Loucy (cell line): ENCODE data around the gene DRD5.

Experiments used
- EZH2phosphoT487 ChIP-seq: fragments of 200-600 bp; IDR thresholded peaks from 2 replicates; pipeline ENCODE4 v1.6.1; 2018; ENCODE audit warnings: antibody characterized with exemption, mild to moderate bottlenecking, moderate library complexity, borderline replicate concordance
- TF ChIP-seq, protein P1 (sequence below): fragments of 200-600 bp; sonication (generic); conservative IDR thresholded peaks from 2 replicates; pipeline ENCODE4 v1.5.1; 2014; ENCODE audit warnings: mild to moderate bottlenecking, antibody characterized with exemption, low read length

DNA sequence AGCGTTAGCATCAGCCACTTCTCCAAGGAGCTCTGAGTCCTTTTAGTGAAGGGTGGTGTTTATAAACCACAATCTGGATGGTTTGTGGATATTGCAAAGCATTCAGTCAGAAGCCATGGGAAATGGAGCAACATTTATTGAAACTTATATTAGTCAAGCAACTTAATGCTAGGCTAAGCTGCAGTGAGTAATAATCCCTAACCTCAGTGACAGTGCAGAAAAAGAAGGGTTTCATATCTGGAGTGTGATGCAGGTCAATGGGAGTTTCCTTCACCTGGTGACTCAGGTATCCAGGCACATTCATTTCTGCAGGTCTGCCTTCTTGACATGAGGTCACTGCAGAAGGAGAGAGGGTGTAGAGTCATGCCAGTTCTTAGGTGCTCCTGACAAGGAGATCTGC is 10.4 kb upstream of the DRD5 start:
- TF ChIP-seq, protein P1, sequence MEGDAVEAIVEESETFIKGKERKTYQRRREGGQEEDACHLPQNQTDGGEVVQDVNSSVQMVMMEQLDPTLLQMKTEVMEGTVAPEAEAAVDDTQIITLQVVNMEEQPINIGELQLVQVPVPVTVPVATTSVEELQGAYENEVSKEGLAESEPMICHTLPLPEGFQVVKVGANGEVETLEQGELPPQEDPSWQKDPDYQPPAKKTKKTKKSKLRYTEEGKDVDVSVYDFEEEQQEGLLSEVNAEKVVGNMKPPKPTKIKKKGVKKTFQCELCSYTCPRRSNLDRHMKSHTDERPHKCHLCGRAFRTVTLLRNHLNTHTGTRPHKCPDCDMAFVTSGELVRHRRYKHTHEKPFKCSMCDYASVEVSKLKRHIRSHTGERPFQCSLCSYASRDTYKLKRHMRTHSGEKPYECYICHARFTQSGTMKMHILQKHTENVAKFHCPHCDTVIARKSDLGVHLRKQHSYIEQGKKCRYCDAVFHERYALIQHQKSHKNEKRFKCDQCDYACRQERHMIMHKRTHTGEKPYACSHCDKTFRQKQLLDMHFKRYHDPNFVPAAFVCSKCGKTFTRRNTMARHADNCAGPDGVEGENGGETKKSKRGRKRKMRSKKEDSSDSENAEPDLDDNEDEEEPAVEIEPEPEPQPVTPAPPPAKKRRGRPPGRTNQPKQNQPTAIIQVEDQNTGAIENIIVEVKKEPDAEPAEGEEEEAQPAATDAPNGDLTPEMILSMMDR: no peak
- TF ChIP-seq EZH2phosphoT487: no peak
